ENCODE results near the gene BPIFB4.

DNA sequence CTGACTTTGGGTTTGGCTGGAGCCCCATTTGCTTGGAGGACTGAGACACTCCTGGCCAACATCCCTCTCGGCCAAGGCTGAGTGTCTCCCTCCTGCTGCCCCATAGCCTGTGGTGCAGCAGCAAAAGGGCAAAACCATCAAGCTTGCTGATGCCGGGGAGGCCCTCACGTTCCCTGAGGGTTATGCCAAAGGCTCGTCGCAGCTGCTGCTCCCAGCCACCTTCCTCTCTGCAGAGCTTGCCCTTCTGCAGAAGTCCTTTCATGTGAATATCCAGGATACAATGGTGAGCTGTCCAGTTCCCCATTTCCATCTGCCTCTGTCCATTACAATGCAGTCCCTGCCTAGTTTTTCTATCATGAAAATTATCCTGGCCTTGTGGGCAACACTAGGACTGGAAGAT is 42.0 kb upstream of the BPIFB4 start:
- TF ChIP-seq, protein P1, sequence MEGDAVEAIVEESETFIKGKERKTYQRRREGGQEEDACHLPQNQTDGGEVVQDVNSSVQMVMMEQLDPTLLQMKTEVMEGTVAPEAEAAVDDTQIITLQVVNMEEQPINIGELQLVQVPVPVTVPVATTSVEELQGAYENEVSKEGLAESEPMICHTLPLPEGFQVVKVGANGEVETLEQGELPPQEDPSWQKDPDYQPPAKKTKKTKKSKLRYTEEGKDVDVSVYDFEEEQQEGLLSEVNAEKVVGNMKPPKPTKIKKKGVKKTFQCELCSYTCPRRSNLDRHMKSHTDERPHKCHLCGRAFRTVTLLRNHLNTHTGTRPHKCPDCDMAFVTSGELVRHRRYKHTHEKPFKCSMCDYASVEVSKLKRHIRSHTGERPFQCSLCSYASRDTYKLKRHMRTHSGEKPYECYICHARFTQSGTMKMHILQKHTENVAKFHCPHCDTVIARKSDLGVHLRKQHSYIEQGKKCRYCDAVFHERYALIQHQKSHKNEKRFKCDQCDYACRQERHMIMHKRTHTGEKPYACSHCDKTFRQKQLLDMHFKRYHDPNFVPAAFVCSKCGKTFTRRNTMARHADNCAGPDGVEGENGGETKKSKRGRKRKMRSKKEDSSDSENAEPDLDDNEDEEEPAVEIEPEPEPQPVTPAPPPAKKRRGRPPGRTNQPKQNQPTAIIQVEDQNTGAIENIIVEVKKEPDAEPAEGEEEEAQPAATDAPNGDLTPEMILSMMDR (IDR thresholded peaks at IDR 0.05), result no peak
- TF ChIP-seq POLR2A (IDR thresholded peaks at IDR 0.05), result no peak

All from heart left ventricle (tissue), 13 donors.